HG02884 (cell line): ENCODE data around the gene PACS1.
"Not testable (repeated sequence)": the region's sequence is repeated elsewhere in the genome, so short reads cannot be mapped to it uniquely, and the experiment has no call there.

Experiments
- ATAC-seq: cut with Tn5 transposase; IDR thresholded peaks from one replicate; pipeline ENCODE4 v1.9.1; 2021; ENCODE audit warnings: mild to moderate bottlenecking, moderate library complexity; ENCODE audit not compliant: unreplicated experiment

PACS1 gene

GRCh38 chr11:66106786-66107599 lies 36.9 kb downstream of the PACS1 start:
- no peak for ATAC-seq

DNA sequence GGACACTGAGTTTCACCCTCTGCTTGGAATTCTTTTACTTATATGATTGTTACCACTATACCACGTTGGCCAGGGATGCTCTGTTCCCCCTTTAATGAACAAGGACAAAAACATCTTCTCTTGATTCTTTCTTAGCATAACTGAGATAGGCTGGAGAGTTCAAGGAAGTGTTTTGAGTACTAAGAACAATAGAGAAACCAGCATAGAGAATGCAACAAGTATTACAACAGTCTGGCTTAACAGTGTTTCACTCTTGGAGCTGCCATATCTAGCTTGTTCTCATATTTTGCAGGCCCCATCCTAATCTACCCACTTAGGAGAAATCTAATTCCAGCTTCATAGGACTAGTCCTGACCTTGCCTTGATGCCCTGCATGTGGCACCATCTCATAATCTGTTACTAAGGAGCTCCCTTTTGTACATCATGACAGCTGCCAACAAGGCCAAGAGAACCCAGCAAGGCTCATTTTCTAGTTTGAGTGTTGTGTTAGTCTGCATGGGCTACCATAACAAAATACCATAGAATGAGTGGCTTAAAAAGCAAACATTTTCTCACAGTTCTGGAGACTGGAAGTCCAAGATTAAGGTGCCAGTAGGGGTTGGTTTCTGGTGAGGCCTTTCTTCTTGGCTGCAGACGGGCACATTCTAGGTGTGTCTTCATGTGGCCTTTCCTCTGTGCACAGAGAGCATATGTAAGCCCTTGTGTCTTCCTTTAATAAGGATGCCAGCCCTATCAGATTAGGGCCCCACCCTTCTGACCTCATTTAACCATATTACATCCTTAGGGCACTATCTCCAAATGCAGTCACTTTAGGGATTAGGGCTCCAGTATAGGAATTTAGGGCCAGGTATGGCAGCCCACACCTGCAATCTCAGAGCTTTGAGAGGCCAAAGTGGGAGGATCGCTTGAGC lies 37.8 kb downstream of the PACS1 start:
- ATAC-seq, result no peak

DNA sequence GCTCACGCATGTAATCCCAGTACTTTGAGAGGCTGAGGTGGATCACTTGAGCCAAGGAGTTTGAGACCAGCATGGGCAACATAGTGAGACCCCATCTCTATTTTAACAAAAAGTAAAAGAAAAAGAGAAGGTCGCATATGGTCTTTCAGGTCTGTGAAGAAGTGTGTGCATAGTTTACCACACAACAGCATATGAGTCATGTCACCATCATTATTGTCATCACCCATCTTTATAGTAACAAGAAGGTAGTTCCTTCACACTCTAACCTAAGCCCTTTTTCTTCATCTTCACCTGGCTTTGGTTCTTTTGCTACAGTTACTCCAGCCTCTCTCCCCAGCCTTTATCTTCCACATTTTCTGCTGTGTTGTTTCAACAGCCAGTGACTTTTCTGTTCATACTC lies 39.2 kb downstream of the PACS1 start:
- ATAC-seq, result no peak

- ATAC-seq, result no peak
Measured at GRCh38 chr11:66111158-66111557, 41.1 kb downstream of the PACS1 start.

GRCh38 chr11:66112041-66112491 lies 42.0 kb downstream of the PACS1 start:
- ATAC-seq, result no peak

GRCh38 chr11:66112601-66113499 lies 42.8 kb downstream of the PACS1 start:
- ATAC-seq, result no peak

- ATAC-seq, result not testable (repeated sequence)
Measured at GRCh38 chr11:66114957-66115356, 44.9 kb downstream of the PACS1 start.

- ATAC-seq, result no peak
Measured at GRCh38 chr11:66115638-66116301, 45.7 kb downstream of the PACS1 start.

- ATAC-seq, result no peak
Measured at GRCh38 chr11:66116576-66117361, 46.7 kb downstream of the PACS1 start.

DNA sequence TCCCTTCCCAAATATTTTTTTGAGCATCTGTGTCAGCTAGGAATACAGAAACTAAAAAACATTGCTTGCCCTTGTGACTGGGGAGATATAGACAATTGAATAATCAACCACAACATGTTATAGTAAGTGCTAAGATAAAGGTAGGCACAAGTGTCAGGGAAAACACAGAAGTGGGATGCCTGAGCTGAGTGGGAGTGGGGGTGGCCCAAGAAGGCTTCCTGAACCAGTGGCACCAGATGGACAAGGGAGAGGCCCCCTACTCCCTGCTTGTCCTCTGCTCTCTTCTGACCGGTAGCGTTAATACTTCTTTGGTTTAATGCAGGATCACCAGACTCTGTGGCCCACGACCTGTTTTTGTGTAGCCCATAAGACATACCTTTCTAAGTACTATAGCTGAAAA lies 48.8 kb downstream of the PACS1 start:
- no peak for ATAC-seq

DNA sequence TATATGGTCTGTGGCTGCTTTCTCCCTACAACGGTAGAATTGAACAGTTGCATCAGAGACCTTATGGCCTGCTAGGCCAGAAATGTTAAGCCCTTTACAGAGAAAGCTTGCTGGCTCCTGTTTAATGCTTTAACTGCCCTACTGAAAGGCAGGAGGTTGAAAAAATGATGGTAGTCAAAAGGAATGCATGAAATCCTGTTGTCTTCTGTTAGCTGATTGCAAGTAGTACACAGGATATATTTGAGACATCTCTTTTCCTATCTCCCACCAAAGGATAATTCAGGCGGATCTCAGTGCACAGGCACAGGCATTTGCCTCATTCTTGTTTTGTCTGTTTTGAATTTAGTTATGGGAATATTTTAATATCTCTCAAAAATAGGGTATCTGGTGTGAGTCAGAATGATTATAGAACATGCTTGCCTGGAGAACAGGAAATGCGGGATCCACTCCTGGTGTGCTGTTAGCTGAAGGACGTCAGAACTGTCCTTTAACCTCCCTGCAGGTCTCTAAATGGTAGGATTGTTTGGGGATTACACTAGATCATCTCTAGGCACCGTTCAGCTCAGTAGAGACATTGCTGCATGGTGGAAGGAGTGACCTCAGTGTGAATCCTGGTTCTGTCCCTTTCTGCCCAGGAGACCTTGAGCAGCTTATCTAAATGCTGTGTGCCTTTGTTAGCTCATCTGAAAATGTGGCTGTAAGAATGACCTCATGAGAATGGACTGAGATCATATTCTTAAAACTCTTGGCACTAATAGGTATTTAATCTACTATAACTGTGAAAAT lies 49.5 kb downstream of the PACS1 start:
- no peak for ATAC-seq

- ATAC-seq, result no peak
Measured at GRCh38 chr11:66121466-66121865, 51.4 kb downstream of the PACS1 start.

DNA sequence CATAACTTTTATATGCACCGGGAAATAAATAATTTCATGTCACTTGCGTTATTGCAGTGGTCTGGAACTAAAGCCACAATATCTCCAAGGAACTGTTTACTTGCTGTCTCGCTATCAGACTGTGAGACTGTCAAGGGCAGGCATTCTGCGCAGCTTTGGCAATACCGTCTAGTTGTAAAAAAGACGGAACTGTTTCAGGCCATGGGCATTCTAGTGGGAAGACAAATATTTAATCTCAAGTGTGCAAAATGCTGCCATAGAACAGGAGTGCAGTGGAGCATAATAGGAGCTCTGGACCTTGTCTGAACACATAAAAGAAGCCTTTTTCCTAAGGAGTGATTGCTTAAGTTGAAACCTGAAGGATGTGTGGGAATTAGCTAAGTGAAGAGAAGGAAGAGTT lies 53.8 kb downstream of the PACS1 start:
- no peak for ATAC-seq

- no peak for ATAC-seq
Measured at GRCh38 chr11:66124564-66124963, 54.5 kb downstream of the PACS1 start.

GRCh38 chr11:66126064-66126463 lies 56.0 kb downstream of the PACS1 start:
- no peak for ATAC-seq

DNA sequence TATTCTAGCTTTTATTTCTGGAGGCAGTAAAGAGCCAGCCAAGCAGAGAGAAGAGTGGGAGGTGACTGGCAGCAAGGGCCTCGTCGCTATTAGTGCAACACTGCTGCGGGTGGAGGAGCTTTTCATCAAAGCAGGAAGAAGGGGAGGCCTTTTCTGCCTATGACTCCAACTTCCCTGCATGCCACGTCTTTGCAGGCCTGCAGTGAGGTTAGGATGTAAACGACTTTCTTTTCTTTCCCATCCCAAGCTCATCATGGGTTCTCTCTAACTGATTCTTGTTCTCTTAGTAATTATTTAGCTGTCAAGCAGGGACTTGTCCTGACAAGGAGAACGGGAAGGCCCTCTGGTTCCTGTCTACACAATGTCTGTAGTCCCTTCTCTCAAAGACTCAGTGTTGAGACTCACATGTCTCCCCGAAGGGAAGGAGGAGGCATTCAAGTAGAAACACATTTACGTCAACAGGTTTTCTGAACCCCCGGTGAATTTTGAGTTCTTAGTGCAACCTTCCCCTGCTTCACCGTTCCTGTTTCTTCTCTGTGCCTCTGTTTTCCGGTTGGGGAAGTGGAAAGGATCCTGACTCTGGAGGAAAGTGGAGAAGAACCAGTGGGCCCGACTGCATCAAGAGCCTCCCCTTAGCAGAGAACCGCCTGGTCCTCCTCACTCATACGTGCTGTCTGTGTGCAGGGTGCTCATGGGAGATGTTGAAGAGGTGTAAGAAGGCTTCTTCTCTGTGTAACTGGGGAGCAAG lies 56.9 kb downstream of the PACS1 start:
- ATAC-seq, result no peak

- no peak for ATAC-seq
Measured at GRCh38 chr11:66130978-66131377, 60.9 kb downstream of the PACS1 start.
